GM12874 (cell line): Measurements from ENCODE around the gene MYB.

Experiments
- CTCF ChIP-seq: IDR thresholded peaks from 2 replicates; pipeline ENCODE4 v1.5.1; 2011; ENCODE audit warnings: low read depth, mild to moderate bottlenecking, control low read depth, low read length, moderate library complexity; ENCODE audit not compliant: insufficient read depth

The MYB gene

GRCh38 chr6:135227758-135228157 is 46.6 kb downstream of the MYB start:
- no peak for TF ChIP-seq CTCF

- TF ChIP-seq CTCF: no peak
These were observed 47.4 kb downstream of the MYB start for GRCh38 chr6:135228486-135228885.

GRCh38 chr6:135229996-135230395 is 48.9 kb downstream of the MYB start:
- TF ChIP-seq CTCF: no peak

- TF ChIP-seq CTCF: no peak
These were observed 49.8 kb downstream of the MYB start for GRCh38 chr6:135230711-135231468.

GRCh38 chr6:135231469-135231844 is 50.3 kb downstream of the MYB start:
- TF ChIP-seq CTCF: no peak

GRCh38 chr6:135233686-135234491 is 52.8 kb downstream of the MYB start:
- TF ChIP-seq CTCF: no peak

- no peak for TF ChIP-seq CTCF
These were observed 53.3 kb downstream of the MYB start for GRCh38 chr6:135234492-135234780.
